UCSD-AML1 (cell line): ENCODE data around the gene P2RX7.
"Not testable (repeated sequence)": the region's sequence is repeated elsewhere in the genome, so short reads cannot be mapped to it uniquely, and the experiment has no call there.

ENCODE experiments used
- DNase-seq: peaks from one replicate; lab custom pipeline; 2025; ENCODE audit not compliant: unreplicated experiment; lab: John Stamatoyannopoulos, UW

P2RX7 gene

DNA sequence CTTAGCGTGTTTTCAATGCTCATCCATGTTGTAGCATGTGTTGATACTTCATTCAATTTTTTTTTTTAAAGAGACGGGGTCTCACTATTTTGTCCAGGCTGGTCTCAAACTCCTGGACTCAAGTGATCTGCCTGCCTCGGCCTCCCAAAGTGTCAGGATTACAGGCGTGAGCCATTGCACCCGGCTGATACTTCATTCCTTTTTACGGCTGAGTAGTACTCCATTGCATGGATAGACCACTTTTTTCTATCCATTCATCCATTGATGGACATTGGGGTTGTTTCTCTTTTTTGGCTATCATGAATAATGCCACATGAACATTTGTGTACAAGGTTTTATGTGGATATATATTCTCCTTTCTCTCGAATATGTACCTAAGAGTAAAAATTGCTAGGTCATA, 1.2 kb downstream of the P2RX7 start:
- no peak for DNase-seq

DNA sequence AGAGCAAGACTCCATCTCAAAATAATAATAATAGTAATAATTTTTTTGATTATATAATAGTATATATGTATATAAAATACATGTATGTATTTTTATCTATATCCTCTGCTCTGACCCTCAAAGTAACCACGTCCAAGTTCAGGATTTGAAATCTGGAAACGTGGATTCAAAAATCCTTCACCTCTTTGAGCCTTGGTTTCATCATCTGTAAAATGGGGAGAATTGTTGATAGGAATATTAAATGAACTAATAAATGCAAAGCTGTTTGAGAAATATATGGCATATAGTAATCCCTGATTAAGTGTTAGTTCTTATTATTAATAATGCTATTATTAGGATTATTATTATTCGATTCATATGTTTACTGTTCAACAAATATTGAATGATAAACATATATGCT, 2.6 kb downstream of the P2RX7 start:
- no peak for DNase-seq

DNA sequence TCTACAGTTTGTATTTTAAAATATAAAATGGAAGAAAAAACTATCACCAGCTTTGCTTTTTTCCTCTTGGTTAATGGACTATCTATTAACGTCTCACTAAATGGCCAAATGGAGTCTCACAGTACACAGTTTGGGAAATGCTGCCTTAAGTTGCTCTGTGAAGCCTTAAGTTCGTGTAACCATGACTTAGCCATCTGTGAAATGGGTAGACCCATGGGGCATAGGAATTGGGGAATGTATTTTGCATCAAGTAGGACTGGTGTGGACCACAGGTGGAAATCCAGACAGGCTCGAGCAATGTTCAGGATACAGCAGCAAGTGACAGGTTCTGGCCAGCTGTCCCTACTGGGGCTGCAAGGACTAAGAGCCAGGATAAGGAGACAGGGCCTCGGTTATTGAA, 4.8 kb downstream of the P2RX7 start:
- DNase-seq = no peak

DNA sequence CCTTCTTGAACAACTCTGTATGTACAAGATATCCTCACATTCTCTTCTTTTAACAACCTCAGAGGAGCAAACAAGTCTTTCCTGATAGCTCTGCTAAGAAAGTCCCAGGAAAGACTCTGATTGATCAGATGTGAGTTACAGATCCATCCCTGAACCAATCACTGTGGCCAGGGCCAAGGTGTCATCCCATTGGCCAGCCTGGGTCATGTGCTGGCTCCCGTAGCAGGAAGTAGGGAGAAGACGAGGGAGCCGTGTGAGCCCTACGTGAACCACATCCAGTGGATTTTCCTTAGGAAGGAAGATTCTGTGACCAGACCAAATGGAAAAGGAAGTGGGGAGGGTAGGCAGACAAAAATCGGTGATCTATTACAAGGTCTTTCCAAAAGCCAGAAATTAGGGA, 5.6 kb downstream of the P2RX7 start:
- no peak for DNase-seq

DNA sequence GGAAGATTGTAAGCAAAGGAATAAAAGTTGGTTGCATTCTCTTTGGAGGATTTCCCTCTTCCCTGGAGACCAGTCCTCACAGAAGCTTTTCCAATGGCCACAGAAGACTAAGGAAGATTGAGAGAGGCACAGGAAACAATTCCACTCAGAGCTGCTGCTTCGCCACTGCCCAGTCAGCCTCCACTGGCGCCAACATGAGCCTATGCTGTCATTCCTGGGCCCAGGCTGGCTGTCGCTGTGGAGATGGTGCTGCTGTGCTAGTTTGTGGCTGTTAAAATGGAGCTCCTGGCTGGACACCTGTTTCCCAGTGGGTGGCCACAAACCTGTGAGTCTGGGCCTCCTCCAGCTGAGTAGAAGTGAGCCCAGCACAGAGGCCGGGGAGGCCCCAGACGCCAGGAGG, 6.6 kb downstream of the P2RX7 start:
- no peak for DNase-seq

DNA sequence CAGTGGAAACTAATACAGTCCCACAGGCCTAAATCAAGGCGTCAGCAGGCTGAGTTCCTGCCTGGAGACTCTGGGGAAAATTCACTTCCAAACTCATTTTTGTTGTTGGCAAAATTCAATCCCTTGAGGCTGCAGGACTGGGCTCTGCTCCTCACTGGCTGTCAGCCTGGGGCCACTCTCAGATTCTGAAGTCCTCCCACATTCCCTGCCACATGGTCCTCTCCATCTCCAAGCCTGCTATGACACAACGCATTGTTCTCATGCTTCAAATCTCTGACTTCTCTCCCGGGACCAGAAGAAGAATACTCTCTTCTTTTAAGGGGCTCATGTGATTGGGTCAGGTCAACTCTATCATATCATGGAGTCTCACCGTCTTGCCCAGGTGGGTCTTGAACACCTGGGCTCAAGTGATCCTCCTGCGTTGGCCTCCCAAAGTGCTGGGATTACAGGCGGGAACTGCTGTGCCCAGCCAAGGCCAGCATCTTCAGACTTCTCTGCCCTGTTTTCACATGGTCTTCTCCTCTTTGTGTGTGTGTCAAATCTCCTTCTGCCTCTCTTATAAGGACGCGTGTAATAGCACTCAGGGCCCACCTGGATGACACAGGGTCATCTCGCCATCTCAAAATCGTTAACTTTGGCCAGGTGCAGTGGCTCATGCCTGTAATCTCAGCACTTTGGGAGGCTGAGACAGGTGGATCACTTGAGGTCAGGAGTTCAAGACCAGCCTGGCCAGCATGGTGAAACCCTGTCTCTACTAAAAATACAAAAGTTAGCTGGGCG, 9.7 kb downstream of the P2RX7 start:
- DNase-seq = no peak

DNA sequence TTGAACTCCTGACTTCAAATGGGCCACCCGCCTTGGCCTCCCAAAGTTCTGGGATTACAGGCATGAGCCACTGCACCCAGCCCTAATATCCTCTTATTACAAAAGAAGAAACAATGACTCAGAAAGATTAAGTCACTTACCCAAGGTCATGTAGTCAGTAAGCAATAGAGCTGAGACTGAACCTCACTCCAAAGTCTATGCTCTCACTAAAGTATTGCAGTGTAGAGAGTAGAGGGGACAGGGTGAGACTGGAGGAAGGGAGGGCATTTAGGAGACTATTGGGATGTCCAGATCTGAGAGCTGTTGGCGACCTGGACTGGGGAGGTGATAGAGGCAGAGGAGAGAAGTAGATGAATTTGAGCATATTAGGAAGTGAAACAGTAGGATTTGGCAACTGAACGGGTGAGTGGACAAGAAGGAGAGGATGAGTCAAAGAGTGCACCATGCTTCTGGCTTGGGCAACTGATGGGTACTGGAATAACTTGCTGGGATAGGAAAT, 11.8 kb downstream of the P2RX7 start:
- DNase-seq = no peak

DNA sequence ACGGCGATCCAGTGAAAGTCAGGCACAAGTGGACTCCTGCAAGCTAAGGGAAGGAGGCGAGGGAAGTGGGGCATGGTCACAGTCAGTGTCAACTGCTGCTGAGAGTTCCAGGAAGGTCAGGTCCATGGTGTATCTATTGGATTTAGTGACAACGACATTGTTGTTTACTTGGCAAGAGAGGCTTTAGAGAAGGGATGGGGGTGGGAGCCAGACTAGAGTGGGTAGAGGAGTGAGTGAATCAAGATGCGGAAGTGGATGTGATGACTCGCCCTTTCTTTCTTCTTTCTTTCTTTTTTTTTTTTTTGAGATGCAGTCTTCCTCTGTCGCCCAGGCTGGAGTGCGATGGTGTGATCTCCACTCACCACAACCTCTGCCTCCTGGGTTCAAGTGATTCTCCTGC, 12.5 kb downstream of the P2RX7 start:
- DNase-seq = no peak

DNA sequence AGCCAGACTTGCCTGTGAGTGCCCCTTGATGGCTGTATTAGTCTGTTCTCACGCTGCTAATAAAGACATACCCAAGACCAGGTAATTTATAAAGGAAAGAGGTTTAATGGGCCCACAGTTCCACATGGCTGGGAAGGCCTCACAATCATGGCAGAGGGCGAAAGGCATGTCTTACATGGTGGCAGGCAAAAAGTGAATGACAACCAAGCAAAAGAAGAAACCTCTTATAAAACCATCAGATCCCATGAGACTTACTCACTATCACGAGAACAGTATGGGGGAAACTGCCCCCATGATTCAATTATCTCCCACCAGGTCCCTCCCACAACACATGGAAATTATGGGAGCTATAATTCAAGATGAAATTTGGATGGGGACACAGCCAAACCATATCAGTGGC, 16.6 kb downstream of the P2RX7 start:
- not testable (repeated sequence) for DNase-seq

DNA sequence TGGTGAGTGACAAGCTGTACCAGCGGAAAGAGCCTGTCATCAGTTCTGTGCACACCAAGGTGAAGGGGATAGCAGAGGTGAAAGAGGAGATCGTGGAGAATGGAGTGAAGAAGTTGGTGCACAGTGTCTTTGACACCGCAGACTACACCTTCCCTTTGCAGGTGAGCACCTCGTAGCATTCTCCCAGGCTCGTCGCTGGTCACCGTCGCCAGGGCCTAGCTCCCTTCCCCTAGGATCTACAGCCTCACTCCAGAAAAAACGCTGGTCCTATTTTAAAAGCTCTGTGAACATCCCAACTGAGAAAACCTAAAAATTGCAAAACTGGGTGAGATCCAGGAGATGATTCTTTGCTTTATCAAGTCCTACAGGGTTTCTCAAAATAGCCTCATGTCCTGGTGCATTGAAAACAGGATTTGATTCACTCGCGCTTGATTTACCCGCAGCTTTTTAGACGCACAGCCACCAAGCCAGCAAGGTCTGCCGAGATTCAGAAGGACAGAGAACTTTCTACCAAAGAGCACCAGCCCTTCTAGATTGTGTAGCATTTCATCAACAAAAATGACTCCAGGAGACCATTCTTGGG, 22.2 kb downstream of the P2RX7 start:
- DNase-seq = no peak

DNA sequence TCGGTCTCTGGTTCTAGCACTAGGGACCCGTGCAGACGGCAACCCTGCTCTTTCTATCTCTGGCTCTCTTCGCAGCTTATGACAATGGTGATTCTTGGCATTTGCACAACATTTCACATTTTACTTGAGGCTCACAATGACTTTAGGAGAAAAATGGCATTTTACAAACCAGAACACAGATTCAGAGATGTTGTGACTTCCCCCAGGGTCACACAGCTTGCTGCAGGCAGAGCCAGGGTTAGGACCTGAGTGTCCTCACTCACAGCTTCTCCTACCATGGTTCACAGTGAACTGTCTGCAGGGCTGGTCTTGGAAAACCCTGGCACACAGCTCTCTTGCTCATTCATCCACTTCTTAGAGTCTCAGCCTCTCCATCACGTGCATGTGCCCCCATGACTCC, 23.7 kb downstream of the P2RX7 start:
- DNase-seq = no peak

DNA sequence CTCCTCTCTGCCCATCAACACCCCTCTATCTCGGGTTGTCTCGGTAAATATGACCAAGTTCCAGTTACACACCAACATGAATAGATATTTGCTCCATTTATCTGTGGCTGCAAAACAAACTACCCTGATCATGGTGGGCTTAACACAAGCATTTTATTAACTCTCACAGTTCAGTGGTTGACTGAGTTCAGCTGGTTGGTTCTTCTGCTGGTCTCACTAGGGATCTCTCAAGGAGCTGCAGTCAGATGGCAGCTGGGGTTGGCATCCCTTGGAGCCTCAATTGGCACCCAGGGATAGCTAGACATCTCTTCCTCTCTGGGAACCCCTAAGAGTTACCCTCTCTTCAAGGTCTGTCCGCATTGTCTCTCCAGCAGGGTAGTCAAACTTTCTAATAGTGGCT, 25.4 kb downstream of the P2RX7 start:
- no peak for DNase-seq

DNA sequence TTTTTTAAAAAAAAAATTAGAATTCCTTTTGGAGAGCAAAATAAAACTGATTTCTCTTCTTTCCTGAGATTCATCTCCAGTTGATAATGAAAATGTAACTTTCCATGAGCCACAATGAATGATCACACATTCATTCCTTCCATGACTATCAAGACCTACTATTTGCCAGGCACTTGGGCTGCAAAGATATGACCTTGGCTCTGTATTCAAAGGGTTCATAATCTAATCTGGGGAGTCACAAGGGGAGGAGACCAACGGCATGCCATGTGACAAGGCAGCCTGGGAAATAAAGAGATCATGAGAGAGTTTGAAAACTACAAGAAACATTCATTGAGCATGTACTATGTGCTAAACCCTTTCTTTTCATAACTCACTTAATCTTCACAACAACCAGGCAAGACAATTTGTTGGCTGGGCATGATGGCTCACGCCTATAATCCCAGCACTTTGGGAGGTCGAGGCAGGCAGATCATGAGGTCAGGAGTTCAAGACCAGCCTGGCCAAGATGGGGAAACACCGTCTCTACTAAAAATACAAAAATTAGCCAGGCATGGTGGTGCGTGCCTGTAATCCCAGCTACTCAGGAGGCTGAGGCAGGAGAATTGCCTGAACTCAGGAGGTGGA, 26.2 kb downstream of the P2RX7 start:
- DNase-seq = not testable (repeated sequence)

DNA sequence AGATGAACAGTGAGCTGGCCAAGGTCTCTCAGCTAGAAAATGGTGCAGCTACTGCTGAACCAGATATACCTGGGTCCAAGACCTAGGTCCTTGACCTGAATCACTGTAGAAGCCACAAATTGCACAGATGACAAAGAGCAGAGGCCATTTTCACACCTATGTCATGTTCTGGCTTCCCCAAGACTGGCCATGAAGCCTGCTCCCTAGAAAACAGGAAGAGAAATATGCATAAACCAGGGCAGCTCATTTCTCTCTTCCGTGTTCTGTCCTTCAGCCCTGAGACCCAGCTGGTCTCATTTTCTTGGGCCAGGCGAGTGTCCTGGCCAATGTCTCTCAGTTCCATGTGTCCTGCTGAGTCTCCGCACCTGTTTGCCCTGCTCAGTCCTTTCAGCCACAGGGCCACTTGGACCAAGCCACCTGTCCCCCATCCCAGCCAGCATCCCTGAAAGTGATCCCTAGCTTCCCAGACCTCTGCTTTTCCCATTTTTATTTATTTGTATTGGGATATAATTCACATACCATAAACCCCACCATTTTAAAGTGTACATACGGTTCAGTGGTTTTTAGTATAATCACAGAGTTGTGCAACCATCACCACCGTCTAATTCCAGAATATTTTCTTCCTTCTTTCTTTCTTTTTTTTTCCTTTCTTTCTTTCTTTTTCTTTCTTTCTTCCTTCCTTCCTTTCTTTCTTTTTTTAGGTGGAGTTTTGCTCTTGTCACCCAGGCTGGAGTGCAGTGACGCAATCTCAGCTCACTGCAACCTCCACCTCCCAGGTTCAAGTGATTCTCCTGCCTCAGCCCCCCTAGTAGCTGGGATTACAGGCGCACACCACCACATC, 27.0 kb downstream of the P2RX7 start:
- no peak for DNase-seq

DNA sequence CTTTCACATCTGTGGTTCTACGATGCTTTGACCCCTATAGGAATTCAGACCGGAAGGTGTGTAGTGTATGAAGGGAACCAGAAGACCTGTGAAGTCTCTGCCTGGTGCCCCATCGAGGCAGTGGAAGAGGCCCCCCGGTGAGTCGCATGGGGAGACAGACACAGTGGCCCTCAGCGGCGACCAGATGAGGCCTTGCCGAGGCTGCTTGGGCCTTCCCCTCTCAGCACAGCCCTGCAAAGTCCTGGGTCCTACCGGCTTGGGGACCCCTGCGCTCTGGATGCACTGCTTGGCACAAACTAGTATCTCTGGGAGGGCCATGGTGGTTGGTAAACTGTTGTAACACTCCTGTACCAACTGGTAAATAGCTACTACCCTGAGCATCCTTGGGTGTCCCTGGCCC, 29.7 kb downstream of the P2RX7 start:
- DNase-seq = no peak

DNA sequence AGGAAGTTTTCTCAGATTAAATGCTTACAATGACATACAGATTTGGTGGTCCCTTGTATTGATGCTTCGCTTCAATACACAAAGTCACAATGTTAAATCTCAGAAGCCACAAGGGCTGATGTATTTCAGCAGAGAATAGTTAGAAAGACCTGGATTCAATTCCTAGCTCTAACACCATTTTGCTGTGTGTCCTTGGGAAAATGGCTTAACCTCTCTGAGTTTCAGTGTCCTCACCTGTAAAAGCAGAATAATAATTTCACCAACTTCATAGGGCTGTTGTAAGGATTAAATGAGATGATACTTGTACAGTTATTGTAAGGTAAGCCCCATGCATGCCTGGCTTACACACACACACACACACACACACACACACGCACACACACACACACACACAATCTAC, 30.3 kb downstream of the P2RX7 start:
- no peak for DNase-seq

DNA sequence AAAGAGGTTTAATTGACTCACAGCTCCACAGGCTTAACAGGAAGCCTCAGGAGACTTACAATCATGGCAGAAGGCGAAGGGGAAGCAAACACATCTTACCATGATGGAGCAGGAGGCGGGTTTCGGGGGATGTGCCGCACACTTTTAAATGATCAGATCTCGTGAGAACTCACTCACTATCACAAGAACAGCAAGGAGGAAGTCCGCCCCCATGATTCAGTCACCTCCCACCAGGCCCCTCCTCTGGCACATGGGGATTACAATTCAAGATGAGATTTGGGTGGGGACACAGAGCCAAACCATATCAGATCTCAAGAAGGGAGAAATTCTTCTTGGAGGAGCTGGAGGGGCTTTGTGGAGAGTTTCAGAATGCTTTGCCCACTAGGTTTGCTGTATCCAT, 32.2 kb downstream of the P2RX7 start:
- DNase-seq = not testable (repeated sequence)

DNA sequence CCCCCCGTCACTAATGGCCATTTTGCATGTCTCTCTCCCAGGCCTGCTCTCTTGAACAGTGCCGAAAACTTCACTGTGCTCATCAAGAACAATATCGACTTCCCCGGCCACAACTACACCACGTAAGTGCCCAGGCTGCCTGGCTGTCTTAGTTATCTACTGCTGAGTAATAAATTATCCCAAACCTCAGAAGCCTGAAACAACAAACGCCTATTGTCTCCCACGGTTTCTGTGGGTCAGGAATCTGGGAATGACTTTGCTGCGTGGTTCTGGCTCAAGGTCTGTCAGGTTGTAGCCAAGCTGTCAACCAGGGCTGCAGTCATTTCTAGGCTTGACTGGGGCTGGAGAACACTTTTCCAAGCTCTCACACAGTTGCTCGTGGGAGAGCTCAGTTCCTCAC, 32.6 kb downstream of the P2RX7 start:
- no peak for DNase-seq

DNA sequence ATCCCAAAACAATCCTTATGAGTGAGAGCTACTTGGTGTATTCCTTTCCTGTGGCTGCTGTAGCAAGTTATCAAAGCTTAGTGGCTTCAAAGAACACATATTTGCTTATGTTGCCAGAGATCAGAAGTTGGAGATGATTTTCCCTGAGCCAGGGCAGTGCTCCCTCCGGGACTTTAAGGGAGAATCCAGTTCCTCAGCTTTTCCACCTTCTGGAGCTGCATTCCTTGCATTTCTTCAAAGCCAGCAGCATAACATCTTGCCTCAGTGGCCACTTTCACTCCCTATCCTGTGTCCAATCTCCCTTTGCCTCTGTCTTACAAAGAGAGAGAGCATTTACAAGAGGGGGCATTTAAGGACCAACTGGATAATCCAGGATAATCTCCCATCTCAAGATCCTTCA, 33.7 kb downstream of the P2RX7 start:
- DNase-seq = no peak

DNA sequence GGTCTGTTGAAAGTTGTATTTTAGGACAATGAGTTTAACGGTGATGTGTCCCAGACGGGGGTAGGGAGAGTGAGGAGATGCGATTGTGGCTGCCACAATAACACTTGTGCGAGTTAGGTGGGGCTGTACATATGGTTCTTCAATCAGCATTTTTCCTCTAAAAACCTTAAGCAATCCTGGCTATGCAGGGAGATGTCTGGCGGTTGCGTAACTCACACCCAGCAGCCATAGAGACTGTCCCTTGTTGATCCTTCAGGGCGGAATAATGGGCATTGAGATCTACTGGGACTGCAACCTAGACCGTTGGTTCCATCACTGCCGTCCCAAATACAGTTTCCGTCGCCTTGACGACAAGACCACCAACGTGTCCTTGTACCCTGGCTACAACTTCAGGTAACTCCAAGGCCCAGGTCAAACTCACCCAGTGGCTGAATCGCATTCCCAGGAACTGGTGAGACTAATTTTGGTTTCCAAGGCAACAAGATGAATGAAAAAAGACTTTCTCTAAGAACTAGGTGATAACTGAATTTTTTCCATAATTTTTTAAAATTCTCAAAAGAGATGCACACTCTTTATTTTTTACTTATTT, 34.6 kb downstream of the P2RX7 start:
- DNase-seq = no peak

DNA sequence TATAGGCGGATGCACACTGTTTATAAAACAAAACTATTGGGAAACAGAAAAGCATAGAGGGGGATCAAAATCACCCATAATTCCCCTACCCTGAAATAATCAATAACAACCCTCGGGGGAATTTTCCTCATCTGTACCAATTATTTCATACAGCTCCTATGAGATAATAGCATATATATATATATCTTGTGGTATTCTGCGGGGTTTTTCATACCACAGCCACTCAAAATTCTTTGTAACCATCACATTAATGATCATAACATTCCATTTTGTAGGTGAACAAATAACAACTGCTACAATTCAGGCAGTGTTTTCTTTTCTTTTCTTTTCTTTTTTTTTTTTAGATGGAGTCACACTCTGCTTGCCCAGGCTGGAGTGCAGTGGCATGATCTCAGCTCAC, 35.3 kb downstream of the P2RX7 start:
- no peak for DNase-seq
